ENCODE measurements around the gene RAD51B.
"Not testable (repeated sequence)": the region's sequence is repeated elsewhere in the genome, so short reads cannot be mapped to it uniquely, and the experiment has no call there.

The RAD51B gene

GRCh38 chr14:68658943-68659931 is 839.7 kb downstream of the RAD51B start:
- TF ChIP-seq, protein P1, sequence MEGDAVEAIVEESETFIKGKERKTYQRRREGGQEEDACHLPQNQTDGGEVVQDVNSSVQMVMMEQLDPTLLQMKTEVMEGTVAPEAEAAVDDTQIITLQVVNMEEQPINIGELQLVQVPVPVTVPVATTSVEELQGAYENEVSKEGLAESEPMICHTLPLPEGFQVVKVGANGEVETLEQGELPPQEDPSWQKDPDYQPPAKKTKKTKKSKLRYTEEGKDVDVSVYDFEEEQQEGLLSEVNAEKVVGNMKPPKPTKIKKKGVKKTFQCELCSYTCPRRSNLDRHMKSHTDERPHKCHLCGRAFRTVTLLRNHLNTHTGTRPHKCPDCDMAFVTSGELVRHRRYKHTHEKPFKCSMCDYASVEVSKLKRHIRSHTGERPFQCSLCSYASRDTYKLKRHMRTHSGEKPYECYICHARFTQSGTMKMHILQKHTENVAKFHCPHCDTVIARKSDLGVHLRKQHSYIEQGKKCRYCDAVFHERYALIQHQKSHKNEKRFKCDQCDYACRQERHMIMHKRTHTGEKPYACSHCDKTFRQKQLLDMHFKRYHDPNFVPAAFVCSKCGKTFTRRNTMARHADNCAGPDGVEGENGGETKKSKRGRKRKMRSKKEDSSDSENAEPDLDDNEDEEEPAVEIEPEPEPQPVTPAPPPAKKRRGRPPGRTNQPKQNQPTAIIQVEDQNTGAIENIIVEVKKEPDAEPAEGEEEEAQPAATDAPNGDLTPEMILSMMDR (IDR thresholded peaks at IDR 0.05; ENCODE audit: low read length, missing control alignments): no peak
- peak; percentile 55 for DNase-seq (ENCODE audit: low read depth)
- H3K4me3 ChIP-seq (replicated peaks; ENCODE audit: low read depth, low read length): no peak overlapping the region

GRCh38 chr14:68660495-68660894 is 840.9 kb downstream of the RAD51B start:
- no peak overlapping the region for H3K4me3 ChIP-seq (replicated peaks; ENCODE audit: low read depth, low read length)
- TF ChIP-seq, protein P1 (IDR thresholded peaks at IDR 0.05; ENCODE audit: low read length, missing control alignments): no peak
- no peak for DNase-seq (ENCODE audit: low read depth)

- TF ChIP-seq, protein P1 (IDR thresholded peaks at IDR 0.05; ENCODE audit: low read length, missing control alignments): no peak
- no peak overlapping the region for H3K4me3 ChIP-seq (replicated peaks; ENCODE audit: low read depth, low read length)
- DNase-seq (ENCODE audit: low read depth): no peak
These were observed 841.9 kb downstream of the RAD51B start for GRCh38 chr14:68661226-68662225.

GRCh38 chr14:68662392-68662791 is 842.8 kb downstream of the RAD51B start:
- DNase-seq (ENCODE audit: low read depth): no peak
- no peak overlapping the region for H3K4me3 ChIP-seq (replicated peaks; ENCODE audit: low read depth, low read length)
- TF ChIP-seq, protein P1 (IDR thresholded peaks at IDR 0.05; ENCODE audit: low read length, missing control alignments): no peak

DNA sequence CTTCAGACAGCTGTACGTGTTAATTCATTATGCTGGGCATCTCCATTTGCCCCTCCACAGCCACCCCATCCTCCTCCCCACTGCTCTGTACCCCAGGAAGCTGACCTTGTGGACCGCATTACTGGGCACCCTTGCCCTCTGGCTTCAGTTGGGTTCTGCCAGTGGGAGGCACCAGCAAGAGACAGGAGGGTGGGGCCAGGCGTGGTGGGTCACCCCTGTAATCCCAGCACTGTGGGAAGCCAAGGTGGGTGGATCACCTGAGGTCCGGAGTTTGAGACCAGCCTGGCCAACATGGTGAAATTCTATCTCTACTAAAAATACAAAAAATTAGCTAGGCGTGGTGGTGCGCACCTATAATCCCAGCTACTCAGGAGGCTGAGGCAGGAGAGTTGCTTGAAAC is 843.2 kb downstream of the RAD51B start:
- not testable (repeated sequence) for H3K4me3 ChIP-seq (replicated peaks; ENCODE audit: low read depth, low read length); DNase-seq (ENCODE audit: low read depth)

DNA sequence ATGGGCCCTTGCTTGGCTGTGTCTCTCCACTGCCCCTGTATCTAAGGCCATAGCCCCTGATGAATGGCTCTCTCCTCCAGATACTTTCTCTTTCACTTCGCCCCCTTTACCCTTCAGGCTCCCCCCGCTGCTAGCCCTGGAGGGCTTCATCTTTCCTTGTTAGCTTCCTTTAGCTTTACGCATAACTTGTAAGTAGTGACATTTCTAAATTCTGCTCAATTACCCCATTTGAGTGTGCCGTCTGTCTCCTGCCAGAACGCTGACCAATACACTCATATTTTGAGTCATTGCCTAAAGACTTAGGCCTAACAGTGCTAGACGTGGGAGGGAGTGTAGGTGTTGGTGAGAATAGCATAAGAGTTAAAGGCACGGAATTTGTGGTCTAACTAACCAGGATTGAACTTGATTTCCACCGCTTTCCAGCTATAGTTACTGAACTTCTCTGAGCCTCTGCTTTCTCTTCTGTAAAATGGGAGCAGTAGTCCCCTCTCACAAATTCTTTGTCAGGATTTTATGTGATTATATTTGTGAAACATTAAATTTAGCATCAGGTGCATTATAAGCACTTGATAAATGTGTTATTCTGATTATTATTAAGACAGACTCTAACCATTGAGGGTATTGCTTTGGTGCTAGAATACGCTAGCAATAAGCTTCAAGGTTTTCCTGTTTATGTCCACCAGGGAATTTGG is 844.0 kb downstream of the RAD51B start:
- no peak overlapping the region for H3K4me3 ChIP-seq (replicated peaks; ENCODE audit: low read depth, low read length)
- peak; percentile 63 for DNase-seq (ENCODE audit: low read depth)
- TF ChIP-seq, protein P1 (IDR thresholded peaks at IDR 0.05; ENCODE audit: low read length, missing control alignments): no peak
